HCT116 (cell line): ENCODE results near the gene PRXL2A. TPM values are rescaled to one million over a fixed set of nuclear protein-coding genes. Genes with fewer than 3 reads are reported as not detected.

ENCODE experiments used
- ATAC-seq: fragments of 200-7000 bp; cut with Tn5 transposase; 2 replicates; pipeline ENCODE4 v1.9.1; 2020; ENCODE audit warnings: mild to moderate bottlenecking, moderate library complexity
- BruUV-seq: library from RNA; stranded (reverse); fragments of 400-500 nt; replicated peaks from 2 replicates; lab custom pipeline; 2021; lab: Mats Ljungman, UMichigan
- CTCF ChIA-PET: fragments of 300-600 bp; sonication (Branson Sonifier 250); formaldehyde crosslinking; loops from one replicate; lab custom pipeline; 2021; ENCODE audit warnings: antibody characterized with exemption; lab: Charles Lee
- POLR2A ChIA-PET: fragments of 300-600, 350-600 bp; sonication (Branson Sonifier 250); formaldehyde crosslinking; loops from one replicate; lab custom pipeline; 2021; ENCODE audit warnings: antibody characterized with exemption; lab: Charles Lee
- RAD21 ChIA-PET, 2 experiments: fragments of 300-600 bp; sonication (Branson Sonifier 250); formaldehyde crosslinking; loops; one replicate each; lab custom pipeline; 2023; ENCODE audit warnings: low total read pairs in 2 of 2; ENCODE audit not compliant: uncharacterized antibody in 2 of 2, unreplicated experiment in 2 of 2, low non-redundant PET in 1 of 2; lab: Charles Lee
- DNase-seq: peaks from one replicate; pipeline ENCODE4 v3.0.0-alpha.2; 2010; ENCODE audit warnings: low read depth, low spot score
- H2AFZ ChIP-seq: fragments of 200-600 bp; shearing (Covaris generic), sonication (generic); 2 replicates; pipeline ENCODE4 v1.6.1; 2017; ENCODE audit warnings: low read depth, mixed run types, mixed read lengths, antibody characterized with exemption, low read length; ENCODE audit not compliant: poor library complexity, severe bottlenecking
- H3K27ac ChIP-seq: 2 replicates; pipeline ENCODE4 v1.5.1; 2012; ENCODE audit warnings: low read depth, low read length
- H3K27me3 ChIP-seq: fragments of 200-600 bp; sonication (generic); 2 replicates; pipeline ENCODE4 v1.6.1; 2016; ENCODE audit warnings: mixed run types, low read length, mixed read lengths; ENCODE audit not compliant: insufficient read depth
- H3K36me3 ChIP-seq, 2 experiments: fragments of 200-500 bp in 1 of 2; fragments of 200-600 bp in 1 of 2; sonication (Bioruptor generic) in 1 of 2; sonication (generic) in 1 of 2; 2 replicates each; pipeline versions ENCODE4 v1.5.1 to v1.6.1; 2014 to 2016; ENCODE audit warnings: low read length in 2 of 2, inconsistent platforms in 1 of 2, mixed read lengths in 1 of 2, mixed run types in 1 of 2; ENCODE audit not compliant: insufficient read depth in 2 of 2, control insufficient read depth in 1 of 2
- H3K4me1 ChIP-seq, 2 experiments: fragments of 200-600 bp in 1 of 2; sonication (generic) in 1 of 2; 2 replicates each; pipeline versions ENCODE4 v1.5.1 to v1.6.1; 2012 to 2017; ENCODE audit warnings: low read length in 2 of 2, inconsistent platforms in 1 of 2, mild to moderate bottlenecking in 1 of 2, mixed read lengths in 1 of 2, mixed run types in 1 of 2, moderate library complexity in 1 of 2; ENCODE audit not compliant: insufficient read depth in 2 of 2, control insufficient read depth in 1 of 2
- H3K4me2 ChIP-seq: fragments of 200-600 bp; sonication (generic); 2 replicates; pipeline ENCODE4 v1.6.1; 2017; ENCODE audit warnings: mixed run types, low read length, mixed read lengths
- H3K4me3 ChIP-seq, 2 experiments: fragments of 200-600 bp in 1 of 2; sonication (generic) in 1 of 2; replicated peaks in 1 of 2; 2 replicates each; pipeline ENCODE4 v1.5.1; 2011 to 2016; ENCODE audit warnings: low read length in 2 of 2, control low read depth in 1 of 2, low read depth in 1 of 2, mild to moderate bottlenecking in 1 of 2, mixed read lengths in 1 of 2, mixed run types in 1 of 2
- H3K79me2 ChIP-seq: fragments of 200-600 bp; sonication (generic); 2 replicates; pipeline ENCODE4 v1.6.1; 2017; ENCODE audit warnings: mild to moderate bottlenecking, mixed run types, low read length, moderate library complexity, mixed read lengths; ENCODE audit not compliant: insufficient read depth
- H3K9ac ChIP-seq: fragments of 200-600 bp; sonication (generic); 2 replicates; pipeline ENCODE4 v1.6.1; 2016; ENCODE audit warnings: low read length, mixed read lengths
- H3K9me2 ChIP-seq: fragments of 200-600 bp; sonication (generic), shearing (Covaris generic); 2 replicates; pipeline ENCODE4 v1.6.1; 2017; ENCODE audit warnings: mixed run types, mild to moderate bottlenecking, moderate library complexity; ENCODE audit not compliant: insufficient read depth
- H3K9me3 ChIP-seq, 2 experiments: fragments of 200-500 bp in 1 of 2; fragments of 200-600 bp in 1 of 2; sonication (Bioruptor generic) in 1 of 2; sonication (generic) in 1 of 2; 2 replicates each; pipeline ENCODE4 v1.6.1; 2014 to 2017; ENCODE audit warnings: low read length in 2 of 2, mixed read lengths in 2 of 2, inconsistent platforms in 1 of 2, low read depth in 1 of 2, mild to moderate bottlenecking in 1 of 2, mixed run types in 1 of 2, moderate library complexity in 1 of 2; ENCODE audit not compliant: control insufficient read depth in 1 of 2, insufficient read depth in 1 of 2
- H4K20me1 ChIP-seq: fragments of 200-600 bp; sonication (generic), shearing (Covaris generic); 2 replicates; pipeline ENCODE4 v1.6.1; 2017; ENCODE audit warnings: mixed run types, mild to moderate bottlenecking, moderate library complexity; ENCODE audit not compliant: insufficient read depth
- CBX3 ChIP-seq: IDR thresholded peaks from 2 replicates; pipeline ENCODE4 v1.6.1; 2012; ENCODE audit warnings: low read depth
- ELF1 ChIP-seq: IDR thresholded peaks from 2 replicates; pipeline ENCODE4 v1.6.1; 2012; ENCODE audit warnings: low read depth, borderline replicate concordance
- EZH2 ChIP-seq: fragments of 200-600 bp; sonication (generic); IDR thresholded peaks from 2 replicates; pipeline ENCODE4 v1.6.1; 2017; ENCODE audit warnings: antibody characterized with exemption, mixed run types
- EZH2phosphoT487 ChIP-seq: fragments of 200-600 bp; IDR thresholded peaks from 2 replicates; pipeline ENCODE4 v1.6.1; 2018; ENCODE audit warnings: antibody characterized with exemption, borderline replicate concordance
- FOSL1 ChIP-seq: IDR thresholded peaks from 2 replicates; pipeline ENCODE4 v1.6.1; 2012; ENCODE audit warnings: low read depth
- POLR2A ChIP-seq: IDR thresholded peaks from 2 replicates; pipeline ENCODE4 v1.7.0; 2011; ENCODE audit warnings: borderline replicate concordance; ENCODE audit not compliant: insufficient read depth, insufficient read length; ENCODE audit errors: extremely low read depth
- POLR2AphosphoS5 ChIP-seq: IDR thresholded peaks from 2 replicates; pipeline ENCODE4 v1.6.1; 2011; ENCODE audit warnings: mild to moderate bottlenecking, low read depth, low read length, moderate library complexity
- RAD21 ChIP-seq: IDR thresholded peaks from 2 replicates; pipeline ENCODE4 v1.6.1; 2012; ENCODE audit warnings: low read depth, mild to moderate bottlenecking
- SIN3A ChIP-seq: IDR thresholded peaks from 2 replicates; pipeline ENCODE4 v1.6.1; 2012; ENCODE audit warnings: low read depth
- SP1 ChIP-seq: IDR thresholded peaks from 2 replicates; pipeline ENCODE4 v1.6.1; 2012; ENCODE audit warnings: low read depth
- SRF ChIP-seq: IDR thresholded peaks from 2 replicates; pipeline ENCODE4 v1.6.1; 2012; ENCODE audit warnings: low read depth
- TCF7L2 ChIP-seq: IDR thresholded peaks from 2 replicates; pipeline ENCODE4 v1.7.0; 2011; ENCODE audit warnings: borderline replicate concordance, inconsistent platforms; ENCODE audit not compliant: insufficient read depth, insufficient read length; ENCODE audit errors: extremely low read depth
- ZNF274 ChIP-seq: fragments of 200-500 bp; sonication (Bioruptor generic); IDR thresholded peaks from 2 replicates; pipeline ENCODE4 v1.6.1; 2014; ENCODE audit warnings: mild to moderate bottlenecking, low read depth, low read length, inconsistent platforms
- intact Hi-C: fragments of 100-400 bp; cut with micrococcal nuclease; formaldehyde crosslinking; loops from 2 replicates; pipeline ENCODE4 v1.10.0; 2022
- total RNA-seq: library from RNA; stranded (reverse); gene quantifications from one replicate; pipeline ENCODE4 v1.2.1, GENCODE V29; 2021; ENCODE audit not compliant: unreplicated experiment
- TF ChIP-seq, protein P1 (sequence below): IDR thresholded peaks from 2 replicates; pipeline ENCODE4 v1.6.1; 2011; ENCODE audit warnings: mild to moderate bottlenecking, low read length, moderate library complexity; ENCODE audit not compliant: insufficient replicate concordance; ENCODE audit errors: extremely low read depth
- TF ChIP-seq, protein P2 (sequence below): IDR thresholded peaks from 2 replicates; pipeline ENCODE4 v1.6.1; 2012

PRXL2A gene
- total RNA-seq, 1 experiment from 2014 or later = 4.9 TPM

- H3K27ac ChIP-seq = no peak overlapping the region
- no TSS peak for BruUV-seq
- H3K9me2 ChIP-seq = no peaks in the 10 kb centered on the region
- POLR2A ChIA-PET = no interaction called here
- TF ChIP-seq POLR2AphosphoS5 (no peak), FOSL1 (no peak), TCF7L2 (no peak), EZH2phosphoT487 (no peak), SIN3A (no peak), SP1 (no peak), ELF1 (no peak), CBX3 (no peak), ZNF274 (no peak), RAD21 (no peak), SRF (no peak), EZH2 (no peak), POLR2A (no peak)
- TF ChIP-seq, protein P1, sequence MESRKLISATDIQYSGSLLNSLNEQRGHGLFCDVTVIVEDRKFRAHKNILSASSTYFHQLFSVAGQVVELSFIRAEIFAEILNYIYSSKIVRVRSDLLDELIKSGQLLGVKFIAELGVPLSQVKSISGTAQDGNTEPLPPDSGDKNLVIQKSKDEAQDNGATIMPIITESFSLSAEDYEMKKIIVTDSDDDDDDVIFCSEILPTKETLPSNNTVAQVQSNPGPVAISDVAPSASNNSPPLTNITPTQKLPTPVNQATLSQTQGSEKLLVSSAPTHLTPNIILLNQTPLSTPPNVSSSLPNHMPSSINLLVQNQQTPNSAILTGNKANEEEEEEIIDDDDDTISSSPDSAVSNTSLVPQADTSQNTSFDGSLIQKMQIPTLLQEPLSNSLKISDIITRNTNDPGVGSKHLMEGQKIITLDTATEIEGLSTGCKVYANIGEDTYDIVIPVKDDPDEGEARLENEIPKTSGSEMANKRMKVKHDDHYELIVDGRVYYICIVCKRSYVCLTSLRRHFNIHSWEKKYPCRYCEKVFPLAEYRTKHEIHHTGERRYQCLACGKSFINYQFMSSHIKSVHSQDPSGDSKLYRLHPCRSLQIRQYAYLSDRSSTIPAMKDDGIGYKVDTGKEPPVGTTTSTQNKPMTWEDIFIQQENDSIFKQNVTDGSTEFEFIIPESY = no peak
- TF ChIP-seq, protein P2, sequence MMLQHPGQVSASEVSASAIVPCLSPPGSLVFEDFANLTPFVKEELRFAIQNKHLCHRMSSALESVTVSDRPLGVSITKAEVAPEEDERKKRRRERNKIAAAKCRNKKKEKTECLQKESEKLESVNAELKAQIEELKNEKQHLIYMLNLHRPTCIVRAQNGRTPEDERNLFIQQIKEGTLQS = no peak
- RAD21 ChIA-PET = no interaction called here
- no peaks in the 10 kb centered on the region for H3K4me1 ChIP-seq
- no peak for ATAC-seq
- CTCF ChIA-PET = no interaction called here
- no peak overlapping the region for H2AFZ ChIP-seq
- no peaks in the 10 kb centered on the region for H3K36me3 ChIP-seq
- H3K9ac ChIP-seq = no peak overlapping the region
- H4K20me1 ChIP-seq = no peaks in the 10 kb centered on the region
- H3K27me3 ChIP-seq = no peaks in the 10 kb centered on the region
- H3K79me2 ChIP-seq = no peaks in the 10 kb centered on the region
- no peak overlapping the region for H3K4me3 ChIP-seq
- intact Hi-C loops = no loop called here
- no peaks in the 10 kb centered on the region for H3K9me3 ChIP-seq
- no peak for DNase-seq
- H3K4me2 ChIP-seq = no peak overlapping the region
Observed at GRCh38 chr10:80392250-80392649, 16.1 kb upstream of the PRXL2A start.
